ENCODE results near the gene SEMA4B.
"Not testable (repeated sequence)": the region's sequence is repeated elsewhere in the genome, so short reads cannot be mapped to it uniquely, and the experiment has no call there.

SEMA4B gene

GRCh38 chr15:90265271-90266060 lies 64.3 kb downstream of the SEMA4B start, which contains the start of gene NGRN:
NGRN (plus strand) TSS chr15:90265672; CDS start chr15:90265713, 41 bp downstream.
- DNase-seq = peak; percentile 94

GRCh38 chr15:90266061-90266431 lies 64.9 kb downstream of the SEMA4B start:
- DNase-seq = peak; percentile 61

- DNase-seq = peak; percentile 31
Measured at GRCh38 chr15:90266485-90266884, 65.4 kb downstream of the SEMA4B start.

- DNase-seq = no peak
Measured at GRCh38 chr15:90268415-90268814, 67.3 kb downstream of the SEMA4B start.

GRCh38 chr15:90270502-90271150 lies 69.5 kb downstream of the SEMA4B start:
- no peak for DNase-seq

- DNase-seq = no peak
Measured at GRCh38 chr15:90271459-90272166, 70.5 kb downstream of the SEMA4B start.

- DNase-seq = not testable (repeated sequence)
Measured at GRCh38 chr15:90278467-90278866, 77.3 kb downstream of the SEMA4B start.
